C4-2B (cell line): ENCODE measurements around the gene TFDP2.

ENCODE experiments used
- ZFX ChIP-seq: fragments of 450-650 bp; IDR thresholded peaks from 2 replicates; pipeline ENCODE4 v1.6.1; 2017
- TF ChIP-seq, protein P1 (sequence below): fragments of 450-650 bp; conservative IDR thresholded peaks from 2 replicates; pipeline ENCODE4 v1.5.1; 2017; ENCODE audit warnings: mild to moderate bottlenecking

- TF ChIP-seq, protein P1, sequence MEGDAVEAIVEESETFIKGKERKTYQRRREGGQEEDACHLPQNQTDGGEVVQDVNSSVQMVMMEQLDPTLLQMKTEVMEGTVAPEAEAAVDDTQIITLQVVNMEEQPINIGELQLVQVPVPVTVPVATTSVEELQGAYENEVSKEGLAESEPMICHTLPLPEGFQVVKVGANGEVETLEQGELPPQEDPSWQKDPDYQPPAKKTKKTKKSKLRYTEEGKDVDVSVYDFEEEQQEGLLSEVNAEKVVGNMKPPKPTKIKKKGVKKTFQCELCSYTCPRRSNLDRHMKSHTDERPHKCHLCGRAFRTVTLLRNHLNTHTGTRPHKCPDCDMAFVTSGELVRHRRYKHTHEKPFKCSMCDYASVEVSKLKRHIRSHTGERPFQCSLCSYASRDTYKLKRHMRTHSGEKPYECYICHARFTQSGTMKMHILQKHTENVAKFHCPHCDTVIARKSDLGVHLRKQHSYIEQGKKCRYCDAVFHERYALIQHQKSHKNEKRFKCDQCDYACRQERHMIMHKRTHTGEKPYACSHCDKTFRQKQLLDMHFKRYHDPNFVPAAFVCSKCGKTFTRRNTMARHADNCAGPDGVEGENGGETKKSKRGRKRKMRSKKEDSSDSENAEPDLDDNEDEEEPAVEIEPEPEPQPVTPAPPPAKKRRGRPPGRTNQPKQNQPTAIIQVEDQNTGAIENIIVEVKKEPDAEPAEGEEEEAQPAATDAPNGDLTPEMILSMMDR = no peak
- TF ChIP-seq ZFX = peak; percentile 96
These were observed at the start of gene TFDP2 for GRCh38 chr3:142148792-142149672.
